ENCODE data around the gene DPYSL5. TPM values are rescaled to one million over a fixed set of nuclear protein-coding genes. Genes with fewer than 3 reads are reported as not detected.

The DPYSL5 gene
- total and polyA plus RNA-seq, 4 donors, result not detected

- H3K4me3 ChIP-seq (ENCODE audit: low read depth in 1 of 3, low read length in 3 of 3), result no peak overlapping the region
- no peak for DNase-seq (ENCODE audit: low spot score)
- H3K27me3 ChIP-seq (ENCODE audit: control insufficient read depth in 4 of 4, insufficient read depth in 4 of 4, low read length in 3 of 4), result no peaks in the 10 kb centered on the region
- TF ChIP-seq TAF1 (conservative IDR thresholded peaks at IDR 0.05), result no peak
- TF ChIP-seq MAX (IDR thresholded peaks at IDR 0.05), result no peak
- no peak for TF ChIP-seq HNF4A (conservative IDR thresholded peaks at IDR 0.05)
- TF ChIP-seq NR2F2 (IDR thresholded peaks at IDR 0.05), result no peak
- no peak for TF ChIP-seq JUND (IDR thresholded peaks at IDR 0.05)
- TF ChIP-seq YY1 (IDR thresholded peaks at IDR 0.05), result no peak
- no peak for TF ChIP-seq ZBTB33 (IDR thresholded peaks at IDR 0.05)
- no peaks in the 10 kb centered on the region for H3K9me3 ChIP-seq (ENCODE audit: control insufficient read depth in 4 of 4, low read length in 3 of 4)
- H3K36me3 ChIP-seq (ENCODE audit: control insufficient read depth in 4 of 4, insufficient read depth in 3 of 4, low read depth in 1 of 4, low read length in 3 of 4), result no peaks in the 10 kb centered on the region
- no peaks in the 10 kb centered on the region for H3K4me1 ChIP-seq (ENCODE audit: control insufficient read depth in 4 of 4, insufficient read depth in 4 of 4, low read length in 3 of 4)
- H3K9ac ChIP-seq (ENCODE audit: low read depth in 1 of 2, low read length in 2 of 2), result no peak overlapping the region
- H3K27ac ChIP-seq (ENCODE audit: low read depth in 1 of 2, low read length in 2 of 2), result no peak overlapping the region
- WGBS, result 73% methylated on average over 5 of the region's 5 CpGs
These were observed 42.7 kb upstream of the DPYSL5 start for GRCh38 chr2:26805241-26805676.

GRCh38 chr2:26807788-26808460, 40.0 kb upstream of the DPYSL5 start:
- Histone ChIP-seq H3K36me3 (ENCODE audit: control insufficient read depth in 4 of 4, insufficient read depth in 3 of 4, low read depth in 1 of 4, low read length in 3 of 4) (no peaks in the 10 kb centered on the region), H3K27me3 (ENCODE audit: control insufficient read depth in 4 of 4, insufficient read depth in 4 of 4, low read length in 3 of 4) (peaks cover 0 to 4% (median 0%) of the 10 kb centered on the region in 4 donors), H3K4me3 (ENCODE audit: low read depth in 1 of 3, low read length in 3 of 3) (no peak overlapping the region), H3K4me1 (ENCODE audit: control insufficient read depth in 4 of 4, insufficient read depth in 4 of 4, low read length in 3 of 4) (no peaks in the 10 kb centered on the region), H3K9me3 (ENCODE audit: control insufficient read depth in 4 of 4, low read length in 3 of 4) (no peaks in the 10 kb centered on the region), H3K9ac (ENCODE audit: low read depth in 1 of 2, low read length in 2 of 2) (no peak overlapping the region), H3K27ac (ENCODE audit: low read depth in 1 of 2, low read length in 2 of 2) (no peak overlapping the region)
- 59% methylated on average over 2 of the region's 2 CpGs for WGBS
- TF ChIP-seq EGR1 (IDR thresholded peaks at IDR 0.05; ENCODE audit: low read depth in 2 of 2), result no peak
- TF ChIP-seq SP1 (IDR thresholded peaks at IDR 0.05), result no peak
- no peak for TF ChIP-seq TAF1 (conservative IDR thresholded peaks at IDR 0.05)
- no peak for TF ChIP-seq YY1 (IDR thresholded peaks at IDR 0.05)
- TF ChIP-seq GABPA (IDR thresholded peaks at IDR 0.05 in 1 of 2, conservative IDR thresholded peaks at IDR 0.05 in 1 of 2), result no peak
- no peak for TF ChIP-seq CTCF (IDR thresholded peaks at IDR 0.05; ENCODE audit: low read depth, low read length, missing input control)
- no peak for TF ChIP-seq FOXA2 (IDR thresholded peaks at IDR 0.05)
- no peak for TF ChIP-seq HNF4A (conservative IDR thresholded peaks at IDR 0.05)
- no peak for TF ChIP-seq HNF4G (IDR thresholded peaks at IDR 0.05)
- TF ChIP-seq ATF3 (IDR thresholded peaks at IDR 0.05), result no peak
- TF ChIP-seq JUND (IDR thresholded peaks at IDR 0.05), result no peak
- TF ChIP-seq MAX (IDR thresholded peaks at IDR 0.05), result no peak
- TF ChIP-seq REST (IDR thresholded peaks at IDR 0.05), result no peak
- no peak for TF ChIP-seq NR2F2 (IDR thresholded peaks at IDR 0.05)
- TF ChIP-seq RAD21 (IDR thresholded peaks at IDR 0.05), result no peak
- no peak for TF ChIP-seq ZBTB33 (IDR thresholded peaks at IDR 0.05)
- TF ChIP-seq RXRA (IDR thresholded peaks at IDR 0.05), result no peak
- TF ChIP-seq FOXA1 (IDR thresholded peaks at IDR 0.05), result no peak
- no peak for DNase-seq (ENCODE audit: low spot score)

Data from liver (tissue), 9 donors.